NCI-H2107 treated with DMSO at 0.1 percent for 48 hours (cell line): ENCODE results near the gene MIEF2.
A peak's percentile ranks its signal among the peaks of the same experiment; 100 is the strongest.
"Not testable (repeated sequence)": the region's sequence is repeated elsewhere in the genome, so short reads cannot be mapped to it uniquely, and the experiment has no call there.

Experiments
- DNase-seq: peaks from one replicate; lab custom pipeline; 2025; ENCODE audit not compliant: unreplicated experiment; lab: John Stamatoyannopoulos, UW

The MIEF2 gene, protein sequence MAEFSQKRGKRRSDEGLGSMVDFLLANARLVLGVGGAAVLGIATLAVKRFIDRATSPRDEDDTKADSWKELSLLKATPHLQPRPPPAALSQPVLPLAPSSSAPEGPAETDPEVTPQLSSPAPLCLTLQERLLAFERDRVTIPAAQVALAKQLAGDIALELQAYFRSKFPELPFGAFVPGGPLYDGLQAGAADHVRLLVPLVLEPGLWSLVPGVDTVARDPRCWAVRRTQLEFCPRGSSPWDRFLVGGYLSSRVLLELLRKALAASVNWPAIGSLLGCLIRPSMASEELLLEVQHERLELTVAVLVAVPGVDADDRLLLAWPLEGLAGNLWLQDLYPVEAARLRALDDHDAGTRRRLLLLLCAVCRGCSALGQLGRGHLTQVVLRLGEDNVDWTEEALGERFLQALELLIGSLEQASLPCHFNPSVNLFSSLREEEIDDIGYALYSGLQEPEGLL

DNA sequence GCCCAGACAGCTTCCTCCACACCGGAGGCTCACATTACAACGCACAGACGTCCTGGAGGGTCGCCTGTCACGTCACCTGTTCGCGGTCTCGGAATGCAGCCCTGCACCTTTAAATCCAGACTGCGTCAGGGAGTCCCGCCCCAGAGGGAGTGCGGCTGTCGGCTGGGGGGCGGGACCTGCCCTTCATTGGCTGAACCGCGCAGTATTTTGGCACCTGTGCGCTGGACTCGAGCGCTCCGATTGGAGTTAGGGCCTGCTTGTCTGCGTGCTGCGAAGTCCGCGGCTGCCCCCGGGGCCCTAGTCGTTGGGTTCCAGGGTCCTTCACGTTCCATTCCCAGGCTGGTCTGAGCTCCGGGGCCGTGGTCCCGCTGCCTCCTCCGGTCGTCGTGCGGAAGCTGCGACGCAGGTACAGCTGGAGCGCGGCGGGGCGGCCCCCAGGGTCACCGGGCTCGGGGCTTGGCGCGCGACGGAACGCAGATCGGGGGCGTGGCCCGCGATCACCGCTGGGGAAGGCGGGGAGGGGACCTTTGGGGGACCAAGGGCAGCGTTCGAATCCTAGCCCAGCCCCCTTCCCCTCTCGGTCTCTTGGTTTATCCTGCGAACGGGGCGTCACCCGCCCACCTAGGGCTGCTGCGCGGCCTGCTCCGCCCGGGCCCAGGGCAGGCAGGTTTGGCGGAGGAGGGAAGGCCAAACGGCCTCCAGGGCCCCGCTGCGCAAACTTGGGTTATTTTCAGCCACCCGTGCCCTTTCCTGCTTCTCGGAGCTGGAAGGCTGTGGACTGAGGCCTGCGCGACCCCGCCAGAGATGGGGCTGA lies at the start of gene MIEF2:
Gene MIEF2 (plus strand): TSS at position 331 of the 814 bp plus-strand sequence. CDS start 2,059 bp downstream, outside the sequence.
- DNase-seq, result peak; percentile 73

DNA sequence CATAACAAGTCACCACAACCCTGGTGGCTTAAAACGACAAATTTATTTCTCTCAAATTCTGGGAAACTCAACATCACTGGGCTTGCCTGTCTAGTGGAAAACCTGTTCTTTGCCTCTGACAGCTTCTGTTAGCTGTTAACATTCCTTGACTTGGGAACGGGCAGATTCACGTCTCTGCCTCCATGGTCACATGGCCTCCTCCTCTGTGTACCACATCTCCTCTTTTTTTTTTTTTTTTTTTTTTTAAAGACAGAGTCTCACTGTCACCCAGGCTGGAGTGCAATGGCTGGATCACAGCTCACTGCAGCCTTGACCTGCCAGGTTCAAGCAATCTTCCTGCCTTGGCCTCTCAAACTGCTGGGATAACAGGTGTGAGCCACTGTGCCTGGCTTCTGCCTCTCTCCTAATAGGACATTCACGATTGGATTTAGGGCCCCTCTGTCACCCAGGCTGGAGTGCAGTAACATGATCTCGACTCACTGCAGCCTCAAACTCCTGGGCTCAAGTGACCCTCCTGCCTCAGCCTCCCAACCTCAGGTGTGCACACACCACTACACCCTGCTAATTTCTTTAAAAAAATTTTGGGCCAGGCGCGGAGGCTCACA lies 46.7 kb upstream of the MIEF2 start:
- no peak for DNase-seq

DNA sequence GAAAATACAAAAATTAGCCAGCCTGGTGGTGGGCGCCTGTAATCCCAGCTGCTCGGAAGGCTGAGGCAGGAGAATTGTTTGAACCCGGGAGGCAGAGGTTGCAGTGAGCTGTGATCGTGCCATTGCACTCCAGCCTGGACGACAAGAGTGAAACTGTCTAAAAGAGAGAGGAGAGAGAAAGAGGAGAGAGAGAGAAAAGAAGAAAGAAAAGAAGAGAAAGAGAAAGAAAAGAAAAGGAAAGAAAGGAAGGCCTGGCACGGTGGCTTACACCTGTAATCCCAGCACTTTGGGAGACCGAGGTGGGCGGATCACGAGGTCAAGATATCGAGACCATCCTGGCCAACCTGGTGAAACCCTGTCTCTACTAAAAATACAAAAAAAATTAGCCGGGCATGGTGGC lies 43.6 kb upstream of the MIEF2 start:
- DNase-seq, result not testable (repeated sequence)

DNA sequence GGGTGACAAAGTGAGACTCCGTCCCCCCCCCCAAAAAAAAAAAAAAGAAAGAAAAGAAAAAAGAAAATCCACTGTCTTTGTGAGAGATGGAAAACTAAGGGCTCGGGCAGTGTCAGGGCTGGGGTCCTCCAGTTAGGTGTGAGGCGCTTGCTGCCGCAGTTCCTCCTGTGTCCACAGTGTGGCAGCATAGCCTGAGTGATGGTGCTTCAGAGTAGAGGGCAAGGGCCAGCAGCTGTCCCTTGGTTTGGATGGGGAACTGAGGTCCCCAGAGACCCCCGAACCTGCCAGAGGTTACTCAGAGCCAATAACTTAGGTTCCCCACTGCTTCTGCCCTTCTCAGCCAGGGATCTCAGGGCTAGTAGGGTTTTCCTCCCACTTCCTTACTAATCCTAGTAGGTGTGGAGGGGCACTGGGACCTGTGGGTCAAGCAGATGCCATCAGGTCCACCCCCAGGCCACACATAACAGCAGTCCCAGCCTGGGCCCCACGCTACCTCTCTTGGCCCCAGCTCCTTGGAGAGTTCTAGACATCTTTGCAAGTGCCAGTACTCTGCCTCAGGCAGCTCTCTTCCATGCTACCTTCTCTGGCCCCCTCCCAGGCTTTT lies 42.9 kb upstream of the MIEF2 start:
- DNase-seq, result no peak

DNA sequence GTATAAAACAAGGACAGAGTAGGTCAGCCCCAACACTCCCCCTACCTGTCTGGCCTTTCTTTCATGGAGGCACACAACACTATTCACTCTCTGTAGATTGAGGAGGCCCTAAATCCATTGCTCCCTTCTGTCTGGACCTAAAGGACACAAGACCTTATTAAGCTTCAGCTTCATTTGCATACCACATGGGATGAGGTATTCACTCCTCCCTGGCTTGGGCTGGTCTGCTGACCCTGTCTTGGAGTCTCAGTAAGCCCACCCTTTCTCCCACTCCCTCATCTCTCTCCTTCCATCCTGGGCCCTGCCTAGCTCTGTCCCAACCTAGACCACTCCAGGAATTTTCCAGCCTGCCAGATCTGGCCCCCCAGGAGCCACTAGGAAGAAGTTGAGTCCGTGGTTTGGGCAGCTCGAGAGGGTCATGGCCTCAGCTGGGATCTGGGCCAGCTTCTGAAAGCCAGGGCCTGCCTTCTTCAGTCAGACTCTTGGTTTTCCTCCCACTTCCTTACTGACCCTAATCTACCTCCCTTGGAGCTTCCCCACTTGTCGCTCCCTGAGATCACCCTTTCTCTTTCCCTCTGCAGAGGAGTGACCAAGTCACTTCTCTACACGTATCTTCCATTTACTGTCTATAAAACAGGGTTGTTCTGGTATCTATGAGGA lies 41.6 kb upstream of the MIEF2 start:
- DNase-seq, result no peak

DNA sequence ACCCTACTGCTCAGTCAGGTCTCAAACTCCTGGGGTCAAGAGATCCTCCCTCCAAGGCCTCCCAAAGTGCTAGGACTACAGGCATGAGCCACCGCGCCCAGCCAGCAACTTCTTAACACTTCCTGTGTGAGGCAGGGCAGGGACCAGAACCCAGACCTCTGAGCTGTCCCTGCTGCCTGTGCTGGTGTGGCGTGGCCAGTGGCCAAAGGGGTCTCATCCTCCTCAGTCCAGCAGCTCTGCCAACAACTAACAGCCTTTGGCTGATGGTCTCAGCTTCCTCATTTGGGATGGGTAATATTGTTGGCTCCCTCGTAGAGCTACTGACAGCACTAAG lies 36.4 kb upstream of the MIEF2 start:
- DNase-seq, result no peak

DNA sequence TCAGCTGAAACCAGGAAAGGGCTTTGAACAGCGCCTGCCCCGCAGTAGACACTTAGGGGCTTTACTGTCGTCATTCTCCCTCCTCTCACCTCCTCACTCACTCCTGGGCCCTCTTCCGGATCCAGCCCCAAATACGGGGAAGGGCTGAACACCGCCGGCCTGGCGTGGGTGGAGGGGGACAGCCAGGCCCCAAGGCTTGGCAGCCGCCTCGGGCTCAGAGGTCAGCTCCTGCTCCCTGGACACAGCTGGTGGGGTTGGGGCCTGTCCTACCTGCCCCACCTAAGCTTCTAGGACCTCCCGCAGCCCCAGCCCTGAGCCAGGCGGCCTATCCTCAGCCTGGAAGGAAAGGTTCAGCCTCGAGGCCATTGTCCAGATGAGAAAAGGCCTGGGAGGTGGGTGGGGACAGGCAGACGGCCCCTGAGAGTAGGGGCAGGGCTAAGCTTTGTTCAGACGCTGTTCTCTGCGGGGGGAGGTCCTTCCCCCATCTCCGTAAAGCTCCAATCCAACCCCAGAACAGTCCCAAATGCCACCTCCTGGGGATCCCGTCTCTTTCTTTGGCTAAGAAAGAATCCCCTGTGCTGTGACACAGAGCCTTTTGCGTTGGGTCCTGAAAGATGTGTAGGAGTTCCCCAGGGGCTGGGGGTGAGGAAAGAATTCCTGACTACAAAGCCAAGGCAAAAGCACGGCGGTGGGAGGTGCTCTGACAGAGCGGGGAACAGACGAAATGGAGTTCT lies 35.9 kb upstream of the MIEF2 start:
- DNase-seq, result no peak

DNA sequence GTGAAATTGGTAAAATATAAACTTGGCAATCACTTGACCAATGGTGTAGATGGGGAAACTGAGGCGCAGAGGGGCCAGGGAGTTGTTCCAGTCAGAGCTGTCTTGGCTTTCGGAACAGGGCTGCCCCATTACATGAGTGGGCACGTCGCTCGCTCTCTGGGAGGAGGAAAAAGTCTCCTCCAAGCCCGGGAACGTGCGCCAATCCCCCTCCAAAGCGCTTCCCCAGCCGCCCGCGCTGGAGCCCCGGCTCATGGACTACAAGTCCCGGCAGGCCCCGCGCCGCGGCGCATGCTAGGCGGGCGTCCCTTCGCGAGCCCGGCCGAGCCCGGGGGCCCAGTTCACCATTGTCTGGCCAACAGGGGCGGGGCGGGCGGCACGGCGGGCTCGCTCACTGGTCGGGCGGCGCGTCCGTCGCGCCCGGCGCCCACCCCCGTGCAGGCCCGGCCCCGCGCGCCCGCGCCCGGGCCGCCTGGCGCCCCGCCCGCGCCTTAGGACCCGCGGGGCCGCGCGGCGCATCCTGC lies 35.3 kb upstream of the MIEF2 start, which contains the start of gene LLGL1:
Gene LLGL1 (plus strand): TSS at position 515 of the 521 bp plus-strand sequence. CDS start 48 bp downstream, outside the sequence.
- DNase-seq, result peak; percentile 7

DNA sequence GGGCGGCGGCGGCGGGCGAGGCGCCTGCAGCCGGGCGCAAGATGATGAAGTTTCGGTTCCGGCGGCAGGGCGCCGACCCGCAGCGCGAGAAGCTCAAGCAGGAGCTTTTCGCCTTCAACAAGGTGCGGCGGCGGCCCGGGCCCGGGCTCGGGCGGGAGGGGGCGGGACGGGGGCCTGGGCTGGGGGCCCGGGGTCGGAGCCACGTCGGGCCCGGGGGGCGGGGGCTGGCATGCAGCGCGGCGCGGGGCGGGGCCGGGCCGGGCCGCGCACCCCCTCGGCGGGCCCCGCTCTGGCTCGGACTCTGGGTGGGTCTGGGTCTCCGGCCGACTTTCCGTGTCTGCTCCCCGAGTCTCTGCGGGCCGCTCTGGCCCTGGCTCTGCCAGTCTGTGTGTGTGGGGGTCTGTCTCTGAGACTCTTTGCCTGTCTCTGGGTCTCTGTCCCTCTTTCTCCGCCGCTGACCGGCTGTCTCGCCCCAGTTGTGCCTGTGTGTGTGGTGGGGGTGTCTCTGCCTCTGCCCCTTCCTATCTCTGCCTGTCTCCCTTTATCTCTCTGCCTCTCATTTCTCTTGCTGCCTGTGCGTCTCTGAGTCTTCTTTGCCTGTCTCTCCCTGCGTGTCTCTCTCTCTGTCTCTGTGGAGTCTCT lies 34.7 kb upstream of the MIEF2 start:
- DNase-seq, result no peak

DNA sequence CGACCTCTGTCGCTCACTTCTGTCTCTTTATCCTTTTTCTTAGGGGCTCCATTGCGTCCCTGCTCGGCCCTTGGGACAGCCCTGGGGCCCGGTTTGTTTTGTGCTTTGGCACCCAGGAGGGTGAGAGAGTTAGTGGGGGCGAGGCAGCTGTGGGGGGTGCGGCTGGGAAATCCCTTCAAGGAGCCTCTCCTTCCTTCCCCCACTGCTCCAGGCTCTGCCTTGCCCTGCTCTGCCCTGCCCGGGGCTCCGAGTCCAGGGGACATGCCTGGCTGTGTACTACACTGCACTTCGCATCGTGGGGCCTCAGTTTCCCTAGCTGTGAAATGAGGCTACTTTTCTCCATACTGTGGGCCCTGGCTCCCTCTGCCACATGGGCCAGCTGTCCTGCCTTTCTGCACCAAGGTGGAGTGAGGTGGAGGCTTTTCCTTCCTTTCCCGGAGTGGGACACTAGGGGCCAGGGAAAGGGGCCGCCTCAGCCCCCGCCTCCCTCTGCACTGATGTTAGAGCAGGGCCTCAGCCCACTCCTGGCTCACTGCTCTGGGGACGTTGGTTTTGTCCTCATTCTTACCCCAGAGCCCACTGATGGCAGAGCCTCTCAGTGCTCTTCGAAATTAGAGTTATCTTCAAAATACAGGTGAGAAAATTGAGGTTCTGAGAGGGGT lies 34.0 kb upstream of the MIEF2 start:
- DNase-seq, result no peak

DNA sequence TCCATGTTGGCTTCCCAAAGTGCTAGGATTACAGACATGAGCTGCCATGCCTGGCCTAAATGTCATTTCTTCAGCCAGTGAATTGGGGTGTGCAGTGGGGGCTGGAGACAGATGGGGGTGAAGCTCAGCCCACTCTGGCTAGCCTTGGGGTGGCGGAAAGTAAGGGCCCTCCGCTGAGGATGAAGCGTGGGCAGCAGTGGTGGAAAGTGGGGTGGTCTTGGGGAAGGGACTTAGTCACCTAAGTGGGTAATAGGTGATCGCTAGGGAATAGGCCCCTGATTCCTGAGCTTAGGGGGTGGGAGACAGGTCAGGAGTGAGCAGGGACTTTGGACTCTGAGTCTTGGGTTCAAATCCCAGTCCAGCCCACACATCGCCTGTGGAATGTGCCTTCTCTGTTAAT lies 32.8 kb upstream of the MIEF2 start:
- DNase-seq, result no peak

DNA sequence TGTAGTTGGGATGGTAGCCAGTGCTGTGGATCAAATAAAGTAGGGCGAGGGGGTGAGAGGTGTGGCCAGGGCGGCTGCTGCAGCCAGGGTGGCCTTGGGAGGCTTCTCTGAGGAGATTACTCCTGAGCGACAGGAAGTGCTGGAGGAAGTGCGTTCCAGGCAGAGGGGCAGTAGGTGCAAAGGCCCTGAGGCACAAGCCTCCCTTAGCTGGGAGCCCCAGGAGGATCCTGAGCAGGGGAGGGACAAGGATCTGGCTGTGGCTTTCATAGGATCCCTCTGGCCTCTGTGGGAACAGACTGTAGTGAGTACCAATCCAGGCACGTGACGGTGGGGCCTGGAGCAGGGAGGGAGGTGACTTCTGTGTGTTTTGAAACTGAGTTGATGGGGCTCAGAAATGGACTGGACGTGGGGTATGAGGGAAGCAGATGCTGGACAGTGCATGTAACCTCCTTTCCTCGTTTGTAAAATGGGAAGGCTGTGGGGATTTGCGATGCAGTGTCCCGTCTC lies 32.2 kb upstream of the MIEF2 start:
- DNase-seq, result no peak

DNA sequence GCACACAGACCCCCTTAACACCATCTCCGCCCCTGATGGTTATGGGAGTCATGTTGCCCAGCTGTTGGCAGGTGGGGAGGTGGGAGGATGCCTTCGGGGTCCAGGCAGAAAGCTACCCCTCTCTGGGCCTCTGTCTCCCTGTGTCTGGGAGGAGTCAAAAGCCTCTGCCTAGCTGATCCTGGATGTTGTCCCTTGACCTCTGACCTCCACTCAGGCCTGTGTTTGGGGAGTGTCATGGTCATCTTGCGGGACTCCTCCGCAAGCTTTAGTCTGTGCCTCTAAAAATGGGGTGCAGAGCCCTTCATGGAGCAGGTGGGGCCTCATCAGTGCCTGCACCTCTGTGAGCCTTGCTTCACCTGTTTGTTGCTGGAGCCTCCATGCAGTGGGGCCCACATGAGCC lies 31.2 kb upstream of the MIEF2 start:
- DNase-seq, result no peak

DNA sequence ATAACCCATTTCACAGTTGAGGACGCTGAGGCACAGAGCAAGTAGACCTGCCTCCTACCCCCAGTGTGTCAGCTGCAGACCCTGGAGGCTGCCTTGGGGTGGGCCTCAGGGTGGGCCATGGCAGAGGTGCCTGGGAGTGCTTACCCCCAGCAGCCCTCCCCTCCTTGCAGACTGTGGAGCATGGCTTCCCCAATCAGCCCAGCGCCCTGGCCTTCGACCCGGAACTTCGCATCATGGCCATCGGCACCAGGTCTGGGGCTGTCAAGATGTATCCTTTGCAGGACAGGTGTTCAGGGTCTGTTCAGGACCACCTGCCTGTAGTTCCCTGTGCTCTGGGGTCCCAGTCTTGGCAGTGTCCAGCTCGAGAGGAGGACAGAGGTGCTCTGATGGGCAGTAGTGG lies 30.7 kb upstream of the MIEF2 start:
- no peak for DNase-seq

DNA sequence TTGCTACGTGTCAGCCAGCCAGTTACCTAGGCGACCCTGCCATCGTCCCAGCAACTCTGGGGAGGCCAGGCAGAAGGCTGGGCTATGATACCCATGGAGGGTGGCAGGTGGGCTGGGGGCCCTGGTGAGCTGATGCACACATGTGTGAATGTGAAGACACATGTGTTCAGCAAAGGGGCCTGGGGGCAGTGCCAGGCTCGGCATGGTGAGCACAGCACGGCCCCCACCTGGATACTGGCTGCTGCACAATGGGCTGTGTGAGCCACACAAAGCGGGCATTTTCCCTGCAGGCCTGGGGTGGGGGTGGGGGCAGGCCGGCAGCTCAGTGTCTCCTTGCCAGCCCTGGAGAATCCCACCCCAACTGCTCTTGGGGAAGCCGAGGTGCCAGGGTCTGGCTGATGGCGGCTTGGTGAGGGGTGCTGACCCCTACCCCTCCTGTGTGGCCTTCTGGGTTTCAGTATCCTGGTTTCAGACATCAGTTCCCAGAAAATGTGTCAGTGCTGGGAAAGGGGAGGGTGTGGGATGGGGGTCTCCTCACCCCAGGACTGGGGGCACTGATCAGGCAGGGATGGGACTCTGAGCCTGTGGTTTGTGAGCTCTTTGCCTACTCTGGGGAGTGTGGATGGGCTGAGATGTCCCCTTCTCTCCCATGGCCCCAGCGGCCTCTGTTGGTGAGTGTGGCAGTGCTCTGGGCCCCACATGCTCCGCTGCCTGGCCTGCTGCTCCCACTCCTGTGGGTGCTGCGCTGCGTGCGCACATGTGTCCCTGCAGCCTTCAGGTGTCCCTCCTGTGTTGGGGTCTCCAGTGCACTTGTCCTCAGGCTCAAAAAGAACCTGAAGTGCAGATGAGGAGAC lies 29.9 kb upstream of the MIEF2 start:
- DNase-seq, result no peak

DNA sequence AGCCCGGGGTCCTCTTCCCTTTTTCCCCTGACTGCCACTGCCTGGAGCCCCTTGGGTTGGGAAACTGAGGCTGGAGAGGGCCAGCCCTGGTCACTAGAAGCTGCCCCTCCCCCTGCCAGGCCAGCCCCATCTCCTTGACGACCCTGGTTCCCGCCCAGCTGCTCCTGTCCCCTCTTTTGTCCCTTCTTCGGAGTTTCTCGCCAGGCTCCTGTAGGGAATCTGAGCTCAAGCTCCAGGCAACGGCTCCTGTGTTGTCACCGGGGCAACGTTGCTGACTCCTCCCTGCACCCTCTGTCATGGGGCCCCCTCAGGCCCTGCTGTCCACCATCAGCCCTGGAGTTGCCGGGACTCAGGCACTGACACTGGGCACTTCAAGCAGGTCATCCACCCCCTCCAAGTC lies 29.3 kb upstream of the MIEF2 start:
- no peak for DNase-seq

DNA sequence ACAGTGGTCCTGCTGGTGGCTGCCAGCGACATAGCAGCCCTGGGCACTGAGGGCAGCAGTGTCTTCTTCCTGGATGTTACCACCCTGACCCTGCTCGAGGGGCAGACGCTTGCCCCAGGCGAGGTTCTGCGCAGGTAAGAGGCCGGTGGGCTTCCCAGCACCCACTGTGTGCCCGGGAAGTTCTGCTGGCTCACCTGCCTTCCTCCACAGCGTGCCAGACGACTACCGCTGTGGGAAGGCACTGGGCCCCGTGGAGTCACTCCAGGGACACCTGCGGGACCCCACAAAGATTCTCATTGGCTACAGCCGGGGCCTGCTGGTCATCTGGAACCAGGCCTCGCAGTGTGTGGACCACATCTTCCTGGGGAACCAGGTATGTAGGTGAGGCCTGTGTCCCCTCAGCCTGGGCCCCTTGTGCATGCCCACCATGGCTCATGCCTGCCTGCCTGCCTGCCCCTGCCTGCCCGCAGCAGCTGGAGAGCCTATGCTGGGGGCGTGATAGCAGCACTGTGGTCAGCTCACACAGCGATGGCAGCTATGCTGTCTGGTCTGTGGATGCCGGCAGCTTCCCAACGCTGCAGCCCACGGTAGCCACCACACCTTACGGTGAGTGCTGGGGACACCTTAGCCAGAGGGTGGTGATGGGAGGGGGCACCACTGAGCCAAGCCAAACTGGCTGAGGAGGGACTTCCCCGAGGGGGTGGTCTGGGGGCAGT lies 26.5 kb upstream of the MIEF2 start:
- DNase-seq, result no peak
